Ovary (tissue), 9 donors: ENCODE results near the gene CYP2W1. TPM values are rescaled to one million over a fixed set of nuclear protein-coding genes. Genes with fewer than 3 reads are reported as not detected.
"Not testable (repeated sequence)": the region's sequence is repeated elsewhere in the genome, so short reads cannot be mapped to it uniquely, and the experiment has no call there.

Experiments
- DNase-seq, 5 donors: peaks; one replicate each; pipeline ENCODE4 v3.0.0-alpha.2; 2019 to 2020
- H3K27ac ChIP-seq, 2 donors: fragments of 200-600 bp; one replicate each; pipeline versions ENCODE4 v1.5.1 to v1.8.0; 2019 to 2022
- H3K27me3 ChIP-seq: fragments of 200-600 bp; one replicate; pipeline ENCODE4 v1.8.0; 2022
- H3K36me3 ChIP-seq: fragments of 200-600 bp; sonication (generic); one replicate; pipeline ENCODE4 v1.5.1; 2019
- H3K4me1 ChIP-seq: one replicate; pipeline ENCODE4 v1.8.1; 2013; ENCODE audit warnings: mild to moderate bottlenecking, moderate library complexity; ENCODE audit not compliant: insufficient read depth
- H3K4me3 ChIP-seq: fragments of 200-600 bp; sonication (generic); one replicate; pipeline ENCODE4 v1.5.1; 2017
- H3K9me3 ChIP-seq, 2 donors: fragments of 200-600 bp in 1 of 2; sonication (generic) in 1 of 2; one replicate each; pipeline versions ENCODE4 v1.5.1 to v1.8.1; 2013 to 2019; ENCODE audit warnings: mild to moderate bottlenecking in 1 of 2, moderate library complexity in 1 of 2
- EP300 ChIP-seq: sonication (generic); formaldehyde crosslinking; IDR thresholded peaks from one replicate; pipeline ENCODE4 v1.6.1; 2017; ENCODE audit warnings: antibody characterized with exemption
- POLR2A ChIP-seq: fragments of 450-650 bp; IDR thresholded peaks from one replicate; pipeline ENCODE4 v1.6.1; 2017; ENCODE audit warnings: antibody characterized with exemption, mild to moderate bottlenecking, moderate library complexity
- whole genome bisulfite sequencing, 3 donors: extraction: QIAGEN DNeasy Blood & Tissue Kit in 1 of 3; methylation state at CpG; one replicate each; pipeline versions ENCODE4 v1.1.5 to v1.1.7; 2013 to 2017; 5-methylcytosine and 5-hydroxymethylcytosine counted together
- intact Hi-C, 4 donors: fragments of 100-400 bp; cut with DNase I; formaldehyde crosslinking; loops; one replicate each; pipeline versions ENCODE4 v1.11.0 to v1.15.1; 2022 to 2023
- polyA plus RNA-seq, 2 donors: library from polyadenylated mRNA; stranded (reverse); fragments of 200-250 nt in 1 of 2; fragments of 350-450 nt in 1 of 2; fragmentation: Illumina TruSeq in 1 of 2; extraction: RNeasy Lipid Tissue Mini Kit (QIAGEN cat#74804) in 1 of 2; gene quantifications; one replicate each; pipeline ENCODE4 v1.2.3, GENCODE V29; 2013 to 2014
- total RNA-seq, 7 donors: library from RNA; depleted of rRNA in 2 of 7; stranded (reverse); fragments of >200 nt in 2 of 7; fragmentation: NEBNext Ultra II Directional in 3 of 7; extraction: Animal tissue kit (Norgen Biotek cat#: 25700) in 3 of 7; gene quantifications; one replicate each; pipeline versions ENCODE4 v1.1.0 to v1.2.4, GENCODE V29; 2016 to 2023
- TF ChIP-seq, protein P1 (sequence below), 3 donors: fragments of 450-650 bp in 2 of 3; fragments of 200-600 bp in 1 of 3; IDR thresholded peaks; one replicate each; pipeline versions ENCODE4 v1.5.1 to v1.8.0; 2016 to 2022; ENCODE audit warnings: antibody characterized with exemption in 3 of 3, mild to moderate bottlenecking in 1 of 3
- donor health status: DM: no; HTN: no; CAD: no; lungs with moderate emphysema.
- donor health status: DM: no; HTN: no; CAD: no.
- donor health status: Bipolar disorder and iron deficiency.
- donor health status: DM: yes; HTN: yes; CAD: no.
- donor health status: DM: no; HTN: no; CAD: no.
- donor health status: DM: yes; HTN: yes; CAD: no.

CYP2W1 gene
- total and polyA plus RNA-seq, 9 donors = 0.64 to 5.2 (median 2.7) TPM; not detected in 2

DNA sequence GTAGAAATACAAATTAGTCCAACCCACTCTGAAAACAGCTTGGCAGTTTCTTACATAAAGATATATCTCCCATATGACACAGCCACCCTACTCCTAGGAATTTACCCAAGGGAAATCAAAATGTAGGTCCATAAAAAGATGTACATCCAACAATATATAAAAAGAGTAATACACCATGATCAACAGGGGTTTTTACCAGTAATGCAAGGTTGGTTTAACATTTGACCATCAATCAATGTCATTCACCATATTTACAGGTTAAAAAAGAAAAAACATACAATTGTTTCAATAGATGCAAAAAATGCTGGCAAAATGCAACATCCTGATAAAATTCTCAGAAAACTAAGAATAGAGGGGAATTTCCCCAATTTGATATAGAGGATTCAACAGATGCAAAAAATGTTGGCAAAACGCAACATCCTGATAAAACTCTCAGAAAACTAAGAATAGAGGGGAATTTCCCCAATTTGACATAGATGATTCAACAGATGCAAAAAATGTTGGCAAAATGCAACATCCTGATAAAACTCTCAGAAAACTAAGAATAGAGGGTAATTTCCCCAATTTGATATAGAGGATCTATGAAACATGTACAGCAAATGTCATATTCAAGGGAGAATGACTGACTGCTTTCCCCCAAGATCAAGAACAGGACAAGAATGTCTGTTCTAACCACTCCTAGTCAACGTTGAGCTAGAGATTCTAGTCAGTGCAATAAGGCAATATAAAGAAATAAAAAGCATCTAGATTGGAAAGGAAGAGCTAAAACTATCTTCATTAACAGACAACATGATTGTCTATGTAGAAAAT lies 42.2 kb upstream of the CYP2W1 start:
- H3K36me3 ChIP-seq = no peaks in the 10 kb centered on the region
- no peak overlapping the region for H3K4me3 ChIP-seq
- H3K27me3 ChIP-seq = no peaks in the 10 kb centered on the region
- H3K4me1 ChIP-seq = no peaks in the 10 kb centered on the region
- WGBS, 3 donors = 65% methylated on average over 2 of the region's 2 CpGs
- intact Hi-C loops = no loop called here
- DNase-seq = no peak
- TF ChIP-seq, protein P1, sequence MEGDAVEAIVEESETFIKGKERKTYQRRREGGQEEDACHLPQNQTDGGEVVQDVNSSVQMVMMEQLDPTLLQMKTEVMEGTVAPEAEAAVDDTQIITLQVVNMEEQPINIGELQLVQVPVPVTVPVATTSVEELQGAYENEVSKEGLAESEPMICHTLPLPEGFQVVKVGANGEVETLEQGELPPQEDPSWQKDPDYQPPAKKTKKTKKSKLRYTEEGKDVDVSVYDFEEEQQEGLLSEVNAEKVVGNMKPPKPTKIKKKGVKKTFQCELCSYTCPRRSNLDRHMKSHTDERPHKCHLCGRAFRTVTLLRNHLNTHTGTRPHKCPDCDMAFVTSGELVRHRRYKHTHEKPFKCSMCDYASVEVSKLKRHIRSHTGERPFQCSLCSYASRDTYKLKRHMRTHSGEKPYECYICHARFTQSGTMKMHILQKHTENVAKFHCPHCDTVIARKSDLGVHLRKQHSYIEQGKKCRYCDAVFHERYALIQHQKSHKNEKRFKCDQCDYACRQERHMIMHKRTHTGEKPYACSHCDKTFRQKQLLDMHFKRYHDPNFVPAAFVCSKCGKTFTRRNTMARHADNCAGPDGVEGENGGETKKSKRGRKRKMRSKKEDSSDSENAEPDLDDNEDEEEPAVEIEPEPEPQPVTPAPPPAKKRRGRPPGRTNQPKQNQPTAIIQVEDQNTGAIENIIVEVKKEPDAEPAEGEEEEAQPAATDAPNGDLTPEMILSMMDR (IDR thresholded peaks at IDR 0.05) = no peak
- no peak for TF ChIP-seq EP300
- no peak for TF ChIP-seq POLR2A
- H3K27ac ChIP-seq = no peak overlapping the region
- no peaks in the 10 kb centered on the region for H3K9me3 ChIP-seq

GRCh38 chr7:943793-944192 lies 39.2 kb upstream of the CYP2W1 start:
- H3K27ac ChIP-seq, H3K4me1 ChIP-seq, H3K36me3 ChIP-seq, DNase-seq, H3K27me3 ChIP-seq, intact Hi-C loops, H3K9me3 ChIP-seq, H3K4me3 ChIP-seq: not testable (repeated sequence)
- WGBS, 3 donors = 74 to 86% (median 78%) methylated on average over 4 of the region's 4 CpGs

- 86 to 91% (median 90%) methylated on average over 5 of the region's 5 CpGs for WGBS, 3 donors
- TF ChIP-seq, protein P1 (IDR thresholded peaks at IDR 0.05) = no peak
- TF ChIP-seq EP300 = no peak
- no peak for TF ChIP-seq POLR2A
- H3K36me3 ChIP-seq = no peaks in the 10 kb centered on the region
- H3K27ac ChIP-seq = no peak overlapping the region
- no peaks in the 10 kb centered on the region for H3K4me1 ChIP-seq
- no peaks in the 10 kb centered on the region for H3K27me3 ChIP-seq
- no peaks in the 10 kb centered on the region for H3K9me3 ChIP-seq
- intact Hi-C loops = no loop called here
- no peak overlapping the region for H3K4me3 ChIP-seq
- no peak for DNase-seq
Observed at GRCh38 chr7:944744-945143, 38.2 kb upstream of the CYP2W1 start.

- Histone ChIP-seq H3K27me3 (no peaks in the 10 kb centered on the region), H3K36me3 (no peaks in the 10 kb centered on the region), H3K9me3 (no peaks in the 10 kb centered on the region), H3K4me3 (no peak overlapping the region), H3K4me1 (no peaks in the 10 kb centered on the region), H3K27ac (no peak overlapping the region)
- WGBS, 3 donors = 67 to 85% (median 78%) methylated on average over 13 of the region's 13 CpGs
- intact Hi-C loops = no loop called here
- no peak for DNase-seq
- TF ChIP-seq, protein P1 (IDR thresholded peaks at IDR 0.05) = no peak
- TF ChIP-seq EP300 = no peak
Observed at GRCh38 chr7:945147-945555, 37.8 kb upstream of the CYP2W1 start.

DNA sequence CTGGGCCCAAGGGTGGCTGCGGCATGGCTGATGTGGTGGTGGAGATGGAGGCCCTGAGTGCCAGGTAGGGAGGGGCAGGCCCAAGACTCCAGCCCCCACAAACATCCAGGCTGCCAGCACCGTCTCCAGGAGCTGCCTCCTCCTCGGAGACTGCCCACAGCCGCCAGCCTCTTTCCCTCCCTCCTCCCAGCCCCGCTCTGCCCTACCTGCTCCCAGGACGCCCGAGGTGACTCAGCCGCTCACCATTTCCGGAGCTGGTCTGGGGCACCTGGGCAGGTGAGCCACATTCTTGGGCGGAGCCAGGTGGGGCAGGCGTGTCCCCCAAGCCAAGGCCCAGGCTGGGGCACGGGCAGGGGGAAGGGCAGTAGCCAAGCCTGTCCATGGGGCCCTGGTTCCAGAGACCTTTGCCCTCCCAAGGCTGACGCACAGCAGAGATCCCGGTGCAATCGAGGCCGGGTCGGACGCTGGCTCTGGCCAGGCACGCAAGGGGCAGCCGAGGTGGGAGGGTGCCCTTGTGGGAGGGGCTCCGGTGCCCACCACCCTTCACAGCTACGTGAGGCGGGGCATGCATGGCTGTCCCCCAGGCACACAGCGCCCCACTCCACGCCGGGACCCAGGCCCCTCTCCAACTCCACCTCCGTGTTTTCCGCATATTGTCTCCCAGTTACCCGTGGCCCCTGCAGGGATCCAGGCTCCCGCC lies 37.3 kb upstream of the CYP2W1 start:
- Histone ChIP-seq H3K36me3 (no peaks in the 10 kb centered on the region), H3K9me3 (no peaks in the 10 kb centered on the region), H3K27me3 (no peaks in the 10 kb centered on the region), H3K27ac (no peak overlapping the region), H3K4me3 (no peak overlapping the region), H3K4me1 (no peaks in the 10 kb centered on the region)
- DNase-seq = peak in 1 of 5 donors; percentile 36
- intact Hi-C loops = no loop called here
- WGBS, 3 donors = 58 to 81% (median 68%) methylated on average over 19 to 30 of the region's 30 CpGs
- TF ChIP-seq, protein P1 (IDR thresholded peaks at IDR 0.05) = no peak
- TF ChIP-seq EP300 (no peak), POLR2A (no peak)
